GM19468 (cell line): ENCODE results near the gene KBTBD4.
A peak's percentile ranks its signal among the peaks of the same experiment; 100 is the strongest.

Experiments used
- ATAC-seq: cut with Tn5 transposase; IDR thresholded peaks from one replicate; pipeline ENCODE4 v1.9.1; 2021; ENCODE audit warnings: mild to moderate bottlenecking, moderate library complexity, moderate number of reproducible peaks; ENCODE audit not compliant: unreplicated experiment; ENCODE audit errors: extremely low read depth

Gene KBTBD4

DNA sequence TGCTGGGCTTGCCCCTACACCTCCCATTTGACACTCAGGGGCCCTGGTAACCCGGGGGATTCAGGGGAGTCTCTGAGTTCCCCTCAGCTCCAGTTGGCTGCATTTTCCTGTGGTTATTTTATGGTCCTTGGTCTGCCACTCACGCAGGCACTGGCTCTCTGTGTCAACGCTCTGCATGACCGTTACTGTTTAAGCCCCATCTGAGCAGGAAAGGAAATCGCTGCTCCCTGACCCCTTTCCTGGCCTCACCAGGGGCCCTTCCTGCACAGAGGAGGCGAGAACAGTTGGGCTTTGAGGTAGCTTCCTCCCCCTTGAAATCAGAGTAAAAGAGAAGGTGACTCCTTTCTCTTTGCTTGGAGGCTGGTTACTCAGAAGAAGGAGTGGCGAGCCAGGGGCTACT is 13.0 kb upstream of the KBTBD4 start:
- ATAC-seq, result no peak

DNA sequence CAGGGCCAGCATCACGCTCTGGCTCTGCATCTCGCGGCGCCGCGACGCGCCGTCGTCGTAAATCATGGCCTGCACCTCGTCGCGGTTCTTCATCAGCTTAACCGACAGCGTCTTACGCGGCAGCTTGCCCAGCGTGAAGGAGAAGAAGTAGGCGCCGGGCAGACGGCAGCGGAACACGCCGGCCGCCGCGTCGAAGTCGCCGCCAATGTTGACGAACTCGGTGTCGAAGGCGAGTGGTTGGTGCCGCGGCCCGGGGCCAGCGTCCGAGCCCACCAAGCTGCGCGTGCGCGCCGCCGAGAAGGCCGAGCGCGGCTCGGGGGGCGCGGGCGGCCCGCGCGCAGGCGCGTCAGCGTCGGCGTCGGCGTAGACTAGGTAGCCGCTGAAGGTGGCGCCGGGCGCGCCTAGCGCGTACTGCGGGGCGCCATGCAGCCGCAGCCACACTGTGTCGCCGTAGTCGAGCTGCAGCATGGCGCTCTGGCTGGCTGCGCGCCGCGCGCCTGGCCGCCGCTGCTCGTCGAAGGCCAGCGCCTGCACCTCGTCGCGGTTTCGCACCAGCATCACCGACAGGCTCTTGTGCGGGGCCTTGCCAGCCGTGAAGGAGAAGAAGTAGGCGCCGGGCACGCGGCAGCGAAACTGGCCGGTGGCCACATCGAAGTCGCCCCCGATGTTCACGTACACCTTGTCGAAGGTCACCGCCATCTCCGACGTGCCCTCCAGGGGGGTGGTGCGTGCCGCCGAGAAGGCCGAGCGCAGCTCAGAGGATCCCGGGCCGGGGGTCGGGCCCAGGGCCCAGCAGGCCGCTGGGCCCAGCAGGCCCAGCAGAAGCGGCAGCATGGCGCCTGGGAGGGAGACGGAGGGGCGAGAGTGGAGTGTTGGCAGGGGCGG is 11.4 kb upstream of the KBTBD4 start:
- no peak for ATAC-seq

DNA sequence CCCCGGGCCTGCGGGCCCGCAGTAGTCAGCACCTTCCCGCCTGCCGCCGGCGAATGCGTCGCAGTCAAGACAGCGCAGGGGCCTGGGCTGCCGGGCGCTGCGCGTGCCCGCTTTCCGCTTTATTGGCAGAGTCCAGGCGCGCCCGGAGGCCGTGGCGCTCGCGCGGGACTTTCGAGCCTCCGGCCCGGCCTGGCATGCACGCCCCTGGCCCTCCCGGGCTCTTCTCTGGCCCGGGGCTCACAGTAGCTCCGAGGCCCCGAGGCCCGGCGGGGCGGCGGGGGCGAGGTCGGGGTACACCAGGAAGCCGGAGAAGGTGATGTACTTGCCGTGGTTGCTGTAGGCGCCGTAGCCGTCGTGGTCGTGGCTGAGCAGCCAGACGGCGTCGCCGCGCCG is 10.8 kb upstream of the KBTBD4 start:
- ATAC-seq, result no peak

DNA sequence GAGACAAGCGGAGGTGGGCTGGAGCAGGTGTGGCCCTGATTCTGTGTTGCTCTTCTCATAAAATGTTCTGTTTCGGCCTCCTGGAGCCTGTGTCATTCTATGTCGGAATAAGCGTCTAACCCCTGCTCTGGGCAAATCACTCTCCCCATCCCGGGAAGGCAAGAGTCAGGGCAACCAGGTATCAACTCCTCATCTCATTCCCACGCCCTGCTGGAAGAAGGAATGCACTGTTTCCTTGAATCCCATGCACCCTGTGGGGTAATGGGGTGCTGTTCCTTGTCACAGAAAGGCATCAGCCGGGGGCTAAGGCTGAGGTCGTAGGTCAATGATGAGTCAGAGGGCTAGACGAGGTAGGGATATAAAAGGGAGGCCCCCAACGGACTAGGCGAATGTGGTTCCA is 10.3 kb upstream of the KBTBD4 start:
- no peak for ATAC-seq

DNA sequence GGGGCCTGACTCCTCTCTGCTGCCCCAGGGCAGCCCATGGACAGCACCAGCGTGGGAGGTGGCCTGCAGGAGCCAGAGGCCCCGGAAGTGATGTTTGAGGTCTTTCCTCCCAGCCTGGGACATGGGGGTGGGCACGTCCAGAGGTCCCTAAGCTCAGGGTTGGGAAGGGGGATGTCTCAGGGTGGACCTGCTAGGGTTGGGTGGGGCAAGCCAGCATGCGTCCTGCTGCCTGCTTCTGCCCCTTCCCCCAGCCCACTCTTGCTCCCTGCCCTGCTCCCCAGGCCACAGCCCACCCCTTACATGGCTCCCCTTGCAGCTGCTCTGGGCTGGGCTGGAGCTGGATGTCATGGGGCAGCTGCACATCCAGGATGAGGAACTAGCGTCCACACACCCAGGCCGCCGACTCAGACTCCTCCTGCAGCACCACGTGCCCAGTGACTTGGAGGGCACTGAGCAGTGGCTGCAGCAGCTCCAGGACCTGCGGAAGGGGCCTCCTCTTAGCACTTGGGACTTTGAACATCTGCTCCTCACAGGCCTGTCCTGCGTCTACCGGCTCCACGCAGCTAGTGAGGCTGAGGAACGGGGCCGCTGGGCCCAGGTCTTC is 9.1 kb upstream of the KBTBD4 start:
- no peak for ATAC-seq

DNA sequence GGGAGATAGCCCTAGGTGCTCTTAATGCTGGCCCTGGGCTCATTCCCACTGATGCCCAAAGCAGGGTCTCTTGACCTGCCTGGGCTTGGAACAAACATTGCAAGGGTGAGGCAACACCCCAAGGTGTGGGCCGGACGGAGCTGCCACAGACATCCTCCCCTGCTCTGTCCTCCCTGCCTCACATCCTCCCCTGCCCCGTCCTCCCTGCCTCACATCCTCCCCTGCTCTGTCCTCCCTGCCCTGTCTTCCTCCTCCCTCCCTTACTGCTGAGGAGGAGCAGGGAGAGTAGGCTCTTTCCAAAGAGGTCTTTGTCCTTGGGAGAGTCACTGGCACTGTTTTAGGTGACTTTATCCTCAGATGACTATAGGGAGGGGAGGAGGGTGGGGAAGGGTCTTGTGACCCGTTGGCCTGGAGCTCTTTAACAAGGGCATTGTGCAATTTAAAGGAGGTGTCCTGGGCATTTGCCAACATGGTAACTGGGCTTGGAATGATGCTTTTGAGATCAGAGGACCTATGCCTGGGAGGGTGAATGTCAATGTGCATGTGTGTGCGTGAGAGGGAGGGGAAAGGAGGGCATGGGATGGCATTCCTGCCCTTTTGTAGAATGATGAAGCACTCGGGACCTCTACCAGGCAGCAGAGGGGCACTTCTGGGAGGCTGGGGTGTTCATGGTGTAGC is 8.4 kb upstream of the KBTBD4 start:
- no peak for ATAC-seq

DNA sequence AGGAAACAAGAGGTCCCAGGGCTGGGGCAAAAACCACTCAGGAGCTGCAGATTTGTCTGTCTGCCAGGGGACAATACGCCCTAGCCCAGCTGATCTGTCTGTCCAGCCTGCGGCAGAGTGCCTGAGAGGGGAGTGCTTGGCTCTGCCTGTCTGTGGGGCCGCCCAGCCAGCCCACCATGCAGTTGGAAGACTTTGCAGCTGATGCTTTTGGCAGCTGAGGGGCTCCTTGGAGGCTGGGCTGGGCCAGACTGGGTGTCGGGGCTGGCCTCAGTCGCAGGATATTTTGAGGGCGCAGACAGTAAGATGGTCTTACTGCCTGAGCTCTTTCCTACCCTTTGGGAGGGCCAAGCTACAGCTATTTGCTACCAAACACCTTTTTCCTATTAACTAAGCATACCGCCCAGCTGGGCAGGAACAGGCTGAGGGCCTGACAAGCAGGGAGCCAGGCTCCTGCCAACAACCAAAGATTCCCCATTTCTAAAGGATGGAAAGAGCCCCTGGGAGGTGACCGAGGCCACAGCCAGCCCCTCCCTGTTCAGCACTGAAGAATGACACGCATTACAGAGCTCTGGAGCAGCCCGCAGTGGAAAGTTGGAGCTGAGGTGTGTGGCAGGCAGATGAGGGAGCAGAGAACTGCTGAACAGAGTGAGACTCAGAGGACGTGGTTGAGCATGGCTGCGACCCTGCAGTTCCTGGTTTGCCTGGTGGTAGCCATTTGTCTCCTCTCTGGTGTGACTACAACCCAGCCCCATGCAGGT is 7.5 kb upstream of the KBTBD4 start, which contains the start of gene FAM180B:
TSS of gene FAM180B (plus strand) at position 581 of the 758 bp plus-strand sequence. CDS start at position 672, 91 bp downstream.
- no peak for ATAC-seq

DNA sequence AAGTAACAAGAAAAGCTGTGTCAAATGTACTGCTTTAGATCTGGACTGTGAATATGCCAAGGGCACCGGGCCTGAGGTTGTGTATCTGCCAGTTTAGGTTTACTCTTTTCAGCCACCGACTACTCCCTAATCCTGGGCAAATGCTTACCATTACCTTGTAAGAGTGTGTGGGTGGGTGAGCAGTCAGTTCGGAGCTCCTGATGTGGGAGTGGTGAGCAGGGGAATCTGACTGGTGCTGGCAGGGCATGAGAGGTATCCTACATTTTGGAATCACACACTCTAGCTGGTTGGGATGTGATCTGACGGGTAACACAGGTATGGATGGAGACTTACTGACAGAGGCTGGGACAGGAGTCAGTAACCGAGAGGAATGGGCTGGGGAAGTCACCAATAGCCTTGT is 5.1 kb upstream of the KBTBD4 start:
- no peak for ATAC-seq

DNA sequence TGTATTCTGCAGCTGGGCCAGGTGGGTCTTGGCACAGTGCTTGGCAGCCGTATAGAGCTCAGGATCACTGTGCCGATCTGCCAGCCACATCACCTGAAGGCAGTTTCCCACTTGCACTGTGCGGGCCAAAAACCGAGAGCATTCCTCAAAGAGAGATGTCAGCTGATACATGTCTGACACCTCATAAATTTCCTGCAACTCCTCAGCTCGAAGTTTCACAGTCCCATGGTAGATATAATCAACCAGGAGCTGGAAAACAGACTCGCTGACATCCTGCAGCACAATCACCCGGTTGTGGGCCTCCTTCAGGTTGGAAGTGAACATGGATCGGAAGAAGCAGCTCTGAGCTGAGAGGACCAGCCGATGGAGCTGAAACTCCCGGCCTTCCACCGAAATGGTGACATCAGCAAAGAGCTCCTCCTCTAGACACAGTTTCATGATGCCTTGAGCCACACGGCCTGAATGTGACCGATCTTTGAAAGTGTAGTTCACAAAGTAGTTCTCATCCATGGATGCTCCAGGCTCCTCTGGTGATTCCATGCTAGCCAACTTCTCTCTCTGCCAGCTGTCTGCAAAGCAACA is 1.2 kb downstream of the KBTBD4 start:
- no peak for ATAC-seq

DNA sequence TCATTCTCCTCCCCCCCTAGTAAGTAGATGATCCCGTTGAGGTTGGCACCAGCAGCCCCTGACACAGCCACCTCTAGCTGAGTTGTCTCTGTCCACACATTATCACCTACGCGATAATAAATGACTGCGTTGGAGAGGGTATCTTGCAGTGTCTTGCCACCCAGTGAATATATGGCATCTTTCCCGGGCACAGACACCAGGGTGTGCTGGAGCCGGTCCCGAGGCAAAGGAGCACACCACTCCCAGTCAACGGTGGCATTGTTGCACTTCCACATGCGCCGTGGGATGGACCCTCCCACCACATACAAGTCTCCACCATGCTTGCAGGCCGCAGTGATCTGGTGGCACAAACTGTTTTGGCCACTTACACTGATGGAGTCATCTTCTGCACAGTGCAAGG is 5.4 kb downstream of the KBTBD4 start:
- no peak for ATAC-seq

DNA sequence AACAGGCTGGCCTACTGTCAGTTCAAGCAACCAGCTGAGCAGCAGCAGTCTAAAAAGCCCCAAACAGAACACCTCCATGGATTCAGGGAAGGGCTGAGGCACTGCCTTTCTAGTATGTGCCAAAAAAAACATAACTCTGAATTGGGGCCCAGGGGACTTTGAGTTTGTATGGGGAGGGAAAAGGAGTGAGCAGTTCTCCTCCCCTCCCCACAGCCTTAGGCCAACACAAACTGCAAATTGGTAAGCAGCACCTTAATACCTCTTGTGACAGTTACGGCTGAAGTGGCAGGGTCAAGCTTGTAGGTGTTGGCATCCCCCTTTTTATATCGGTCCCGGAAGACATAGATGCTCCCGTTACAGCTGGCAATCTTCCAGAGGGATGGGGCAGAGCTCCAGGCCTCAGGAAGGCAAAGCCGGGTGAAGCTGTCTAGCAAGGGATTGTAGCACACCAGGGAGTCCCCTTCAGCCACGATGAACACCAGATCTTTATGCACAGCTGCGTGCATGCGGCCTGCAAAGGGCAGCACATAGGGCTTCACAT is 6.0 kb downstream of the KBTBD4 start:
- ATAC-seq, result no peak

DNA sequence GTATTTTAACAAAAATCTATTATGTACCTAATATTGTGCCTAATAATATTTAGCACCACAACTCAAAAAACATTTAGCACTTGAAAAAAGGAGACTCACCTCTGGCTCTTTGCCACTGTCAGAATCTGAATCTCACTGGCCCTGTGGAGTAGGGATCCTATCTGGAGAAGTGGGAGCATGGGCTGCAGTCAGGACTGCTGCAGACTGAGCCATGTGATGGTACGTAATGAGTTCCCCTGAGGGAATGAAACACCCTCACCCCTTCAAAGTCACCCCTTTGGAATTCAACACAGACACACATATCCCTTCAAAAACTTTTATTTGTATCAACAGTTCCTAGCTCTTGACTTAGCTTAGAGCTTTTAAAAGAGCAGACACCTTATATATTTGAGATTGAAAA is 6.9 kb downstream of the KBTBD4 start:
- ATAC-seq, result no peak

DNA sequence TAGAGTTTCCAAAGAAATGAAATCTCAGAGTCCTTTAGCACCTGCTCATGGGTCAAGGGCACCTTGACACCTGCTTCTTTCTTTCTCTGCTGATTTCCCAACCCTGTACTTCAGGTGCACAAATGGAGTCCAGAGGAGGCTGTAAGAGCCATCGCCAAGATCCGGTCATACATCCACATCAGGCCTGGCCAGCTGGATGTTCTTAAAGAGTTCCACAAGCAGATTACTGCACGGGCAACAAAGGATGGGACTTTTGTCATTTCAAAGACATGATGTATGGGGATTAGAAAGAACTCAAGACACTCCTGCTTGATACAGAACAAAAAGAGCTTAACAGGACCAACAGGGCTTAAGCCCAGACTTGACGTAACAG is 7.4 kb downstream of the KBTBD4 start:
- no peak for ATAC-seq

DNA sequence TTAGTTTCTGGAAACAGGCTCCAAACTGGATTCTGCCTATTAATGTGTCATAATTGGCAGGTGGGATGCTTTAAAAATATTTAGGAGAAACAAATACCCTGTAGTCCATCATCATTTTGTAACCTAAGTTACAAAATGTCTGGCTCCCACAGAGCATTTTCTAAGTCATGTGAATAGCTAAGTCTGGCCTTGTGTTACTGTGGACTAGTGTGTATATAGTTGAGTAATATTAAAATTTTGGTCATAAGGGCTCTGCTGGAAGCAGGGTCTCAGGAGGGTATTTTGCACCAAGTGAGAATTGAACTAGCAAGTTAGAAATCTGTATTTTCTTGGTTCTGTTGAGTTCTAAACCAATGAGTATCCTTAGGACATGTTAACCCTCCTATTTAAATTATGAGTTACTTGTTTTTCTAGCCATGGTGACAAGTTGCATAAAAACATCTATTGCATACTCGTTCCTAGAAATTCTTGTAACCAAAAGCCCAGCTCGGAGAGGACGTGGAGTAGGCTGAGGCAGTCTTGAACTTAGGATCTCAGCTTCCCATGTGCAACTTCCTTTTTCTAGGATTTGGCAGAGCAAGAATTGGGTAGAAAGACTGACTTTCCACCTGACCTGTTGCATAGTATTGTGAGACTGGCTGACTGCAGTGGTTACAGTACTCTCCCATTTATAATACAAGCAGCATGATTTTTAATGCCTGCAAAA is 8.0 kb downstream of the KBTBD4 start:
- ATAC-seq, result no peak

DNA sequence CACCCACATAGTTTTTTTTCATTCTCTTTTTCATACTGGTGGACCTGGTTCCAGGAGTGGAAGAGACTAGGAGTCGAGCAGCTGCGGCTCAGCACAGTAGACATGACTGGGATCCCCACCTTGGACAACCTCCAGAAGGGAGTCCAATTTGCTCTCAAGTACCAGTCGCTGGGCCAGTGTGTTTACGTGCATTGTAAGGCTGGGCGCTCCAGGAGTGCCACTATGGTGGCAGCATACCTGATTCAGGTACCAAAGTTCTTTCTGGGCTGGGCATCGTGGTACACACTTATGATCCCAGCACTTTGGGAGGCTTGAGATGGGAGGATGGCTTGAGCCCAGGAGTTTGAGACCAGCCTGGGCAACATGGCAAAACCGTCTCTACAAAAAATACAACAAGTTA is 9.1 kb downstream of the KBTBD4 start:
- no peak for ATAC-seq

DNA sequence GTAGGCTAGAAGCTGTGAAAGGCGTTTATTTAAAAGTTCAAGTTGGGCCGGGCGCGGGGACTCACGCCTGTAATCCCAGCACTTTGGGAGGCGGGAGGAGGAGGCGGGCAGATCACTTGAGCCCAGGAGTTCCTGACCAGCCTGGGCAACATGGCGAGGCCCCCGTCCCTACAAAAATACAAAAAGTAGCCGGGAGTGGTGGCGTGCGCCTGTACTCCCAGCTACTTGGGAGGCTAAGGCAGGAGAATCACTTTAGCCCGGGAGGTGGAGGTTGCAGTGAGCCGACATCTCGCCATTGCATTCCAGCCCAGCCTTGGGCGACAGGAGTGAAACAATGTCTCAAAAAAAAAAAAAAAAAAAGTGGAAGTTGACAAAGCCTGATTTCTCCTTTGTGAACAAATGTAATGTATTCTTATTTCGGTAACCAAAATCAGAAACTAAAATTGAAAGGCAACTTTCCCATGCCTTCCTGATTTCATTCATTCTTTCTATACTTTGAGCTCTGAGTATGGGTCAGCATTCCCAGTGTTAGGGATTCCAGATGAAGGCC is 12.5 kb downstream of the KBTBD4 start:
- no peak for ATAC-seq

DNA sequence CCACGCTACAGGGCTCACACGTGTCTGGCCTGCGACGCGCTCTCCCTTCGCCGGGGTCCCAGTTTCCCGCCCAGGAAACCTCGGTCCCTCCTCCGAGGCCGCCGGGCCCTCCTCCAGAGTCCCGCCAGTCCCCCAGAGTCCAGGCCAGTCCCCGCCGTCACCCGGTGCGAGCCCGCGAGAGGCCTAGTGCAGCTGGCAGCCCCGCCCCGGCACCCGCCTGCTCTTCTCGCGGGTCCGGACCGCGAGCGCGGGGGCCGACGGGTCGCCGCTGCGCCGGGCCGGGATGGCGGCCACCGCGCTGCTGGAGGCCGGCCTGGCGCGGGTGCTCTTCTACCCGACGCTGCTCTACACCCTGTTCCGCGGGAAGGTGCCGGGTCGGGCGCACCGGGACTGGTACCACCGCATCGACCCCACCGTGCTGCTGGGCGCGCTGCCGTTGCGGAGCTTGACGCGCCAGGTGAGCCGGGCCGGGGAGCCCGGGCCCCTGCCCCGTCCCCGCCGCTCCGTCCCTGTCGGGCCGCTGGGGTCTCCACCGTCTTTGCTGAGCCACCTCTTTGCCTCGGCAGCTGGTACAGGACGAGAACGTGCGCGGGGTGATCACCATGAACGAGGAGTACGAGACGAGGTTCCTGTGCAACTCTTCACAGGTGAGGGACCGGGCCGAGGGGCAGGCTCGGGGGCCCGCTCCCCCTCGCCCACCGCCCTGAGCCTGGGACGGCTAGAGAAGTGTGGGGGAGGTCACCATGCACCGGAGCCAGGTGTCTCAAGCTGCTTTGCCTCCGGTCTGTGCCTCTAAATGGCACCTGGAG is 13.2 kb downstream of the KBTBD4 start, which contains the start of gene PTPMT1:
TSS of gene PTPMT1 (plus strand) at position 260 of the 809 bp plus-strand sequence. CDS start at position 284, 24 bp downstream.
- peak; percentile 49 for ATAC-seq

DNA sequence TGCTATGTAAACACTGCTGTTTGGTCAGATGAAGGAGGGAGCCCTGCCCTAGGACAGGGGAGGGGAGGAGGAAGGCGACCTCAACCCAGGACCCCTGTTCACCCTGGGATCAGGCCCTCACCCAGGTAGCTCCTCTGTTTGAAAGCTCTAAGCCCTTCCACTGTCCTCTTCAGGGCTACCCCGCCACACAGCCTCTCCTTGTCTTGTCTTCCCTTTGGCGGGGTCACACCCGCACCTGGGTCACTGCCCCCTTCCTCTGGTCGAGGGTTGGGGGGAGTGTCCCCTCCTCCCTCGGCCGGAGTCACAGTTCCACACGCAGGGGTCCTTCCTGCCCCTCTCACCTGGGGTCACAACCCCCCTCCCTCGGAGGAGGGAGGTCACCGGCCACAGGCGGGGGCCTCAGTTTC is 13.8 kb downstream of the KBTBD4 start:
- ATAC-seq, result no peak
